ENCODE measurements around the gene NSL1. TPM values are rescaled to one million over a fixed set of nuclear protein-coding genes. Genes with fewer than 3 reads are reported as not detected.
A peak's percentile ranks its signal among the peaks of the same experiment; 100 is the strongest.

NSL1 gene
- total RNA-seq, 1 donor from 2014 or later = 77.6 TPM

DNA sequence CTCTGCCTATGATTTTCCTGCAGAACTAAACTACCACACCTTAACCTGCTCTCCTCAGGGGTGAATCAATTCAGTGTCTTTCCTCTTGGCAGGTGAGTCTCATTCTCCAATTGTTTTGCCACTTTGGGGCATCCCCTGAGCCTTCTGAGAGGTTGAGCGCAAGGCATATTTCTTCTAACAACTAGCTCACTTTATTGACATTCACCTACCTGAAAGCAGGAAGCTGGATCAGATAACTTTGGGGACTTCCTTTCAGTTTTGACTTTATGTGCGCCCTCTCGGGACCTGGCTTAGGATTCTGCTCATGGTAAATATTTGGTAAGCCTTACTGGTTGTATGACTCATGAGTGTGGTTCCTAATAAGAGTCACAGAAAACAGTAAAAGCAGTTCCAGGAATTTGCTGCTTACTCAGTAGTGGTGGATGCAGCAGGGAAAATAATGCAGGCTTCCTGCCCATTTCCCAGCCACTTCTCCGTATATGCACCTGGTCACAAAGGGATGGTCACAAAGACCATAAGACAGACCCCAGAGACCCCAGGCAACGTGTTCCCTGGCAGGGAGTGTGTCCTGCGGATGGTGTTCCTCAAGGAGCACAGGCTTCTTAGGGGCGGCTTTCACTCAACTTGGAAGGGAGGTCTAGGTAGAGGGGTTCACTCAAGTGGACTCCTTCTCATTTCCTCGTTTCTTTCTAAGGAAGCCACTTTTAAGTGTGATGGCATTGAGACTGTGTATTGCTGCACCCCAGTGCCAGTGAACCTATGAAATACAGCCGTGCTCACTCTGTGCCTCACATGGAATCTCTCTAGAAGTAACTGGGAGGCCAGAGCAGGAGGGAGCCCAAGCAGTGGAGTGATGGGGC is 70.0 kb downstream of the NSL1 start:
- Mint-ChIP-seq H3K9me3 (peaks cover 22% of the 10 kb centered on the region), H3K4me3 (no peak overlapping the region), H3K27ac (no peak overlapping the region), H3K27me3 (ENCODE audit: insufficient read depth, low read depth) (peaks cover 2% of the 10 kb centered on the region), H3K4me1 (peaks cover 3% of the 10 kb centered on the region), H3K36me3 (peaks cover 21% of the 10 kb centered on the region)
- H3K4me2 ChIP-seq = no peak overlapping the region
- no peaks in the 10 kb centered on the region for H3K9me3 ChIP-seq (ENCODE audit: low read depth)
- TF ChIP-seq, protein P1, sequence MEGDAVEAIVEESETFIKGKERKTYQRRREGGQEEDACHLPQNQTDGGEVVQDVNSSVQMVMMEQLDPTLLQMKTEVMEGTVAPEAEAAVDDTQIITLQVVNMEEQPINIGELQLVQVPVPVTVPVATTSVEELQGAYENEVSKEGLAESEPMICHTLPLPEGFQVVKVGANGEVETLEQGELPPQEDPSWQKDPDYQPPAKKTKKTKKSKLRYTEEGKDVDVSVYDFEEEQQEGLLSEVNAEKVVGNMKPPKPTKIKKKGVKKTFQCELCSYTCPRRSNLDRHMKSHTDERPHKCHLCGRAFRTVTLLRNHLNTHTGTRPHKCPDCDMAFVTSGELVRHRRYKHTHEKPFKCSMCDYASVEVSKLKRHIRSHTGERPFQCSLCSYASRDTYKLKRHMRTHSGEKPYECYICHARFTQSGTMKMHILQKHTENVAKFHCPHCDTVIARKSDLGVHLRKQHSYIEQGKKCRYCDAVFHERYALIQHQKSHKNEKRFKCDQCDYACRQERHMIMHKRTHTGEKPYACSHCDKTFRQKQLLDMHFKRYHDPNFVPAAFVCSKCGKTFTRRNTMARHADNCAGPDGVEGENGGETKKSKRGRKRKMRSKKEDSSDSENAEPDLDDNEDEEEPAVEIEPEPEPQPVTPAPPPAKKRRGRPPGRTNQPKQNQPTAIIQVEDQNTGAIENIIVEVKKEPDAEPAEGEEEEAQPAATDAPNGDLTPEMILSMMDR (IDR thresholded peaks at IDR 0.05) = no peak
- TF ChIP-seq EZH2 (IDR thresholded peaks at IDR 0.05) (no peak), EZH2phosphoT487 (IDR thresholded peaks at IDR 0.05) (no peak)
- H2AFZ ChIP-seq (replicated peaks) = no peak overlapping the region
- peaks cover 4% of the 10 kb centered on the region for H3K27me3 ChIP-seq
- H3K27ac ChIP-seq = no peak overlapping the region
- H3K79me2 ChIP-seq (ENCODE audit: low read depth) = no peaks in the 10 kb centered on the region
- H3K4me1 ChIP-seq = no peaks in the 10 kb centered on the region
- H4K20me1 ChIP-seq (ENCODE audit: low read depth) = no peaks in the 10 kb centered on the region
- no peak overlapping the region for H3K4me3 ChIP-seq
- no peaks in the 10 kb centered on the region for H3K36me3 ChIP-seq
- DNase-seq (ENCODE audit: low spot score) = no peak
- H3F3A ChIP-seq (ENCODE audit: low read depth) = no peaks in the 10 kb centered on the region
- H3K9ac ChIP-seq = no peak overlapping the region

DNA sequence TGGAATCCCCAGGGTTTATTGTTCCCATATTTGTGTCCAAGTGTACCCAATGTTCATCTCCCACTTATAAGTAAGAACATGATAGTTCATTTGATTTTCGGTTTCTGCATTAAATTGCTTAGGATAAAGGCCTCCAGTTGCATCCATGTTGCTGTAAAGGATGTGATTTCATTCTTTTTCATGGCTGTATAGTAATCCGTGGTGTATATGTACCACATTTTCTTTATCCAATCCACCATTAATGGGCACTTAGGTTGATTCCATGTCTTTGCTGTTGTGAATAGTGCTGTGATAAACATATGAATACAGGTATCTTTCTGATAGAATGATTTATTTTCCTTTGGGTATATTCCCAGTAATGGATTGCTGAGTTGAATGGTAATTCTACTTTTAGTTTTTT is 71.9 kb downstream of the NSL1 start:
- Mint-ChIP-seq H3K4me1 (peaks cover 3% of the 10 kb centered on the region), H3K36me3 (peaks cover 9% of the 10 kb centered on the region), H3K27me3 (ENCODE audit: insufficient read depth, low read depth) (peaks cover 2% of the 10 kb centered on the region), H3K27ac (no peak overlapping the region), H3K4me3 (no peak overlapping the region), H3K9me3 (peaks cover 11% of the 10 kb centered on the region)
- no peak overlapping the region for H3K27ac ChIP-seq
- DNase-seq (ENCODE audit: low spot score) = no peak
- H3K27me3 ChIP-seq = peaks cover 4% of the 10 kb centered on the region
- TF ChIP-seq EZH2phosphoT487 (IDR thresholded peaks at IDR 0.05) = no peak
- TF ChIP-seq, protein P1 (IDR thresholded peaks at IDR 0.05) = no peak
- no peak for TF ChIP-seq EZH2 (IDR thresholded peaks at IDR 0.05)
- H4K20me1 ChIP-seq (ENCODE audit: low read depth) = no peaks in the 10 kb centered on the region
- H3K4me3 ChIP-seq = no peak overlapping the region
- no peaks in the 10 kb centered on the region for H3K36me3 ChIP-seq
- H3K4me1 ChIP-seq = no peaks in the 10 kb centered on the region
- H3K4me2 ChIP-seq = no peak overlapping the region
- no peaks in the 10 kb centered on the region for H3K79me2 ChIP-seq (ENCODE audit: low read depth)
- H2AFZ ChIP-seq (replicated peaks) = no peak overlapping the region
- H3F3A ChIP-seq (ENCODE audit: low read depth) = no peaks in the 10 kb centered on the region
- H3K9me3 ChIP-seq (ENCODE audit: low read depth) = no peaks in the 10 kb centered on the region
- H3K9ac ChIP-seq = no peak overlapping the region

DNA sequence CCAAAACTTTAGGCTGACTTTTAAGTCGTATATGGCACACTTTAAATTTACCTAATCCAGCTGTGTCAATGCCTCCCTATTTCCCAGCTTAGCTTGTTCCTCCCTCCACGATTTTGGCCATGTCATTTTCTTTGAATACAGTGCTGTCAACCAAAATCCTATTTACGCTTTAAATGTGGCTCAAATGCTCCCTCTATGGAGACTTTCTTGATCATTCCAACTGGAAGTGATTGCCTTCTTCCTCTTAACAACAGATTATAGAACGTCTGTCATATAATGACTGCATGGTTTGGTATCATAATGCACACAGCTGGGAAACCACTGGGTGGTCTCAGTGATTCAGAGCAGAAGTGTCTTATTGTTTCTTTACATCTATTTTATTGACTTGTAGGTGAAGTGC is 73.1 kb downstream of the NSL1 start:
- Histone ChIP-seq H3K27ac (no peak overlapping the region), H3K9me3 (ENCODE audit: low read depth) (no peaks in the 10 kb centered on the region), H3K4me3 (no peak overlapping the region), H3K4me2 (no peak overlapping the region), H3K36me3 (no peaks in the 10 kb centered on the region), H3K27me3 (peaks cover 4% of the 10 kb centered on the region), H3K4me1 (no peaks in the 10 kb centered on the region), H3K79me2 (ENCODE audit: low read depth) (no peaks in the 10 kb centered on the region), H3F3A (ENCODE audit: low read depth) (peaks cover under 1% of the 10 kb centered on the region), H2AFZ (replicated peaks) (no peak overlapping the region), H4K20me1 (ENCODE audit: low read depth) (no peaks in the 10 kb centered on the region), H3K9ac (no peak overlapping the region)
- Mint-ChIP-seq H3K9me3 (peaks cover 6% of the 10 kb centered on the region), H3K36me3 (peaks cover 5% of the 10 kb centered on the region), H3K4me1 (peaks cover 3% of the 10 kb centered on the region), H3K27me3 (ENCODE audit: insufficient read depth, low read depth) (no peaks in the 10 kb centered on the region), H3K4me3 (no peak overlapping the region), H3K27ac (no peak overlapping the region)
- peak; percentile 24 for DNase-seq (ENCODE audit: low spot score)
- TF ChIP-seq, protein P1 (IDR thresholded peaks at IDR 0.05) = peak; percentile 27
- no peak for TF ChIP-seq EZH2 (IDR thresholded peaks at IDR 0.05)
- no peak for TF ChIP-seq EZH2phosphoT487 (IDR thresholded peaks at IDR 0.05)
